ENCODE data around the gene LTBP4. TPM values are rescaled to one million over a fixed set of nuclear protein-coding genes. Genes with fewer than 3 reads are reported as not detected.
"Not testable (repeated sequence)": the region's sequence is repeated elsewhere in the genome, so short reads cannot be mapped to it uniquely, and the experiment has no call there.

Gene LTBP4
- total and polyA plus RNA-seq, 10 donors: 26.5 to 197 (median 148) TPM

- intact Hi-C loops (cut with DNase I; ENCODE audit: low total_unique reads): no loop called here
- no peak overlapping the region for H3K4me3 ChIP-seq
- WGBS, 5 donors: 82 to 89% (median 86%) methylated on average over 8 of the region's 8 CpGs
- peaks cover 0 to 5% (median 0%) of the 10 kb centered on the region in 7 donors for H3K27me3 ChIP-seq (replicated peaks in 1 of 7)
- H3K4me1 ChIP-seq: peaks cover 0 to 34% (median 15%) of the 10 kb centered on the region in 6 donors
- TF ChIP-seq POLR2AphosphoS5 (IDR thresholded peaks at IDR 0.05) (no peak), CTCF (IDR thresholded peaks at IDR 0.05 in 8 of 11, conservative IDR thresholded peaks at IDR 0.05 in 3 of 11) (no peak), POLR2A (IDR thresholded peaks at IDR 0.05) (no peak)
- DNase-seq: no peak
- no peak overlapping the region for H3K27ac ChIP-seq
- no peaks in the 10 kb centered on the region for H3K36me3 ChIP-seq
- H3K9me3 ChIP-seq: no peaks in the 10 kb centered on the region
Observed at GRCh38 chr19:40642757-40643305, 41.7 kb downstream of the LTBP4 start.

GRCh38 chr19:40646743-40647254 lies 45.6 kb downstream of the LTBP4 start:
- Histone ChIP-seq H3K27ac (peak overlapping the region in 7 of 8 donors; percentile 61 to 82 (median 78)), H3K27me3 (replicated peaks in 1 of 7) (peaks cover 0 to 5% (median 0%) of the 10 kb centered on the region in 7 donors), H3K4me1 (peaks cover 0 to 26% (median 10%) of the 10 kb centered on the region in 6 donors), H3K9me3 (no peaks in the 10 kb centered on the region), H3K36me3 (no peaks in the 10 kb centered on the region), H3K4me3 (peak overlapping the region in 1 of 8 donors; percentile 36)
- intact Hi-C loops (cut with DNase I; ENCODE audit: low total_unique reads): no loop called here
- TF ChIP-seq POLR2A (IDR thresholded peaks at IDR 0.05): no peak
- TF ChIP-seq CTCF (IDR thresholded peaks at IDR 0.05 in 8 of 11, conservative IDR thresholded peaks at IDR 0.05 in 3 of 11): no peak
- TF ChIP-seq POLR2AphosphoS5 (IDR thresholded peaks at IDR 0.05): no peak
- DNase-seq: no peak
- 66 to 84% (median 76%) methylated on average over 5 of the region's 5 CpGs for WGBS, 5 donors

- H3K27ac ChIP-seq; H3K27me3 ChIP-seq (replicated peaks in 1 of 7); H3K4me3 ChIP-seq; DNase-seq; intact Hi-C loops (cut with DNase I; ENCODE audit: low total_unique reads); H3K9me3 ChIP-seq; H3K36me3 ChIP-seq: not testable (repeated sequence)
- WGBS, 5 donors: 85 to 94% (median 89%) methylated on average over 9 of the region's 9 CpGs
- peaks cover 0 to 28% (median 13%) of the 10 kb centered on the region in 6 donors for H3K4me1 ChIP-seq
Observed at GRCh38 chr19:40649903-40650675, 48.9 kb downstream of the LTBP4 start.

GRCh38 chr19:40650749-40651305 lies 49.7 kb downstream of the LTBP4 start:
- intact Hi-C loops (cut with DNase I; ENCODE audit: low total_unique reads): no loop called here
- Histone ChIP-seq H3K27ac (no peak overlapping the region), H3K27me3 (replicated peaks in 1 of 7) (peaks cover 0 to 5% (median 0%) of the 10 kb centered on the region in 7 donors), H3K4me3 (no peak overlapping the region), H3K36me3 (no peaks in the 10 kb centered on the region), H3K4me1 (peaks cover 0 to 20% (median 10%) of the 10 kb centered on the region in 6 donors), H3K9me3 (no peaks in the 10 kb centered on the region)
- no peak for DNase-seq
- WGBS, 5 donors: 93 to 97% (median 94%) methylated on average over 8 of the region's 8 CpGs
- no peak for TF ChIP-seq CTCF (IDR thresholded peaks at IDR 0.05 in 8 of 11, conservative IDR thresholded peaks at IDR 0.05 in 3 of 11)
- TF ChIP-seq POLR2A (IDR thresholded peaks at IDR 0.05): no peak
- TF ChIP-seq POLR2AphosphoS5 (IDR thresholded peaks at IDR 0.05): no peak

- DNase-seq; H3K36me3 ChIP-seq; H3K4me1 ChIP-seq; H3K9me3 ChIP-seq; H3K27me3 ChIP-seq (replicated peaks in 1 of 7); intact Hi-C loops (cut with DNase I; ENCODE audit: low total_unique reads); H3K4me3 ChIP-seq: not testable (repeated sequence)
- peak overlapping the region in 1 of 8 donors; percentile 10 for H3K27ac ChIP-seq
- 45 to 82% (median 73%) methylated on average over 11 of the region's 11 CpGs for WGBS, 5 donors
Observed at GRCh38 chr19:40652303-40652702, 51.1 kb downstream of the LTBP4 start.

- WGBS, 5 donors: 76 to 88% (median 84%) methylated on average over 7 of the region's 7 CpGs
- intact Hi-C loops (cut with DNase I; ENCODE audit: low total_unique reads); H3K36me3 ChIP-seq; H3K27me3 ChIP-seq (replicated peaks in 1 of 7); DNase-seq; H3K4me1 ChIP-seq; H3K9me3 ChIP-seq; H3K4me3 ChIP-seq; H3K27ac ChIP-seq: not testable (repeated sequence)
Observed at GRCh38 chr19:40655684-40656083, 54.5 kb downstream of the LTBP4 start.

Measured in spleen (tissue), 11 donors.